GM23248 (cell line): ENCODE data around the gene TRERF1. TPM values are rescaled to one million over a fixed set of nuclear protein-coding genes. Genes with fewer than 3 reads are reported as not detected.

Source experiments
- DNase-seq: peaks from one replicate; pipeline ENCODE4 v3.0.0-alpha.2; 2015
- H2AFZ ChIP-seq: fragments of 200-600 bp; sonication (generic); 2 replicates; pipeline ENCODE4 v1.6.1; 2016; ENCODE audit warnings: antibody characterized with exemption
- H3F3A ChIP-seq: fragments of 200-600 bp; sonication (generic); 2 replicates; pipeline ENCODE4 v1.6.1; 2016; ENCODE audit warnings: mild to moderate bottlenecking, antibody characterized with exemption, mixed run types; ENCODE audit not compliant: insufficient read depth
- H3K27ac ChIP-seq: fragments of 200-600 bp; sonication (generic); 2 replicates; pipeline ENCODE4 v1.5.1; 2016; ENCODE audit warnings: mild to moderate bottlenecking
- H3K27me3 ChIP-seq: fragments of 200-600 bp; sonication (generic); replicated peaks from 2 replicates; pipeline ENCODE4 v1.6.1; 2016; ENCODE audit warnings: mild to moderate bottlenecking; ENCODE audit not compliant: insufficient read depth
- H3K36me3 ChIP-seq: fragments of 200-600 bp; sonication (generic); 2 replicates; pipeline ENCODE4 v1.6.1; 2016; ENCODE audit warnings: low read depth, mild to moderate bottlenecking
- H3K4me1 ChIP-seq: fragments of 200-600 bp; sonication (generic); 2 replicates; pipeline ENCODE4 v1.6.1; 2016; ENCODE audit warnings: mild to moderate bottlenecking; ENCODE audit not compliant: insufficient read depth
- H3K4me2 ChIP-seq: fragments of 200-600 bp; sonication (generic); one replicate; pipeline ENCODE4 v1.6.1; 2016; ENCODE audit warnings: mild to moderate bottlenecking; ENCODE audit not compliant: unreplicated experiment
- H3K4me3 ChIP-seq: fragments of 200-600 bp; sonication (generic); 2 replicates; pipeline ENCODE4 v1.5.1; 2016; ENCODE audit warnings: mild to moderate bottlenecking
- H3K79me2 ChIP-seq: fragments of 200-600 bp; sonication (generic); 2 replicates; pipeline ENCODE4 v1.6.1; 2016; ENCODE audit warnings: mild to moderate bottlenecking; ENCODE audit not compliant: insufficient read depth
- H3K9ac ChIP-seq: fragments of 200-600 bp; sonication (generic); 2 replicates; pipeline ENCODE4 v1.6.1; 2016; ENCODE audit warnings: mild to moderate bottlenecking
- H3K9me2 ChIP-seq: fragments of 200-600 bp; sonication (generic); 2 replicates; pipeline ENCODE4 v1.6.1; 2016; ENCODE audit warnings: mixed run types, mild to moderate bottlenecking, moderate library complexity; ENCODE audit not compliant: insufficient read depth
- H3K9me3 ChIP-seq: fragments of 200-600 bp; sonication (generic); one replicate; pipeline ENCODE4 v1.6.1; 2017; ENCODE audit warnings: low read depth
- H4K20me1 ChIP-seq: fragments of 200-600 bp; sonication (generic); 2 replicates; pipeline ENCODE4 v1.6.0; 2016; ENCODE audit not compliant: insufficient read depth
- EZH2 ChIP-seq: fragments of 200-600 bp; sonication (generic); IDR thresholded peaks from 2 replicates; pipeline ENCODE4 v1.6.1; 2018; ENCODE audit warnings: antibody characterized with exemption, mild to moderate bottlenecking; ENCODE audit not compliant: insufficient read depth, poor library complexity, severe bottlenecking
- EZH2phosphoT487 ChIP-seq: fragments of 200-600 bp; sonication (generic); IDR thresholded peaks from 2 replicates; pipeline ENCODE4 v1.6.1; 2018; ENCODE audit warnings: antibody characterized with exemption, moderate library complexity, mild to moderate bottlenecking, low read depth; ENCODE audit not compliant: insufficient read depth
- WGBS, 2 experiments: methylation state at CpG; one replicate each; pipeline ENCODE4 v1.1.6; 2015 to 2017; ENCODE audit warnings: low lambda C conversion rate in 2 of 2, low coverage in 1 of 2; ENCODE audit errors: missing lambda C conversion rate in 2 of 2; 5-methylcytosine and 5-hydroxymethylcytosine counted together
- in situ Hi-C: fragments of 300-500 bp; cut with MboI; formaldehyde crosslinking; loops from 2 replicates; pipeline ENCODE4 v1.15.0; 2020
- polyA plus RNA-seq: library from polyadenylated mRNA; unstranded; fragments of >200 nt; fragmentation: Nextera tagmentation; extraction: Ambion mirVana; gene quantifications from 2 replicates; pipeline ENCODE4 v1.2.1, GENCODE V29; 2016
- total RNA-seq: library from RNA; depleted of rRNA; stranded (reverse); fragments of >200 nt; shearing (Covaris generic); gene quantifications from 2 replicates; pipeline ENCODE4 v1.2.3, GENCODE V29; 2014

The TRERF1 gene
- total and polyA plus RNA-seq, 2 experiments from 2014 or later: 2.7 to 3.1 TPM

DNA sequence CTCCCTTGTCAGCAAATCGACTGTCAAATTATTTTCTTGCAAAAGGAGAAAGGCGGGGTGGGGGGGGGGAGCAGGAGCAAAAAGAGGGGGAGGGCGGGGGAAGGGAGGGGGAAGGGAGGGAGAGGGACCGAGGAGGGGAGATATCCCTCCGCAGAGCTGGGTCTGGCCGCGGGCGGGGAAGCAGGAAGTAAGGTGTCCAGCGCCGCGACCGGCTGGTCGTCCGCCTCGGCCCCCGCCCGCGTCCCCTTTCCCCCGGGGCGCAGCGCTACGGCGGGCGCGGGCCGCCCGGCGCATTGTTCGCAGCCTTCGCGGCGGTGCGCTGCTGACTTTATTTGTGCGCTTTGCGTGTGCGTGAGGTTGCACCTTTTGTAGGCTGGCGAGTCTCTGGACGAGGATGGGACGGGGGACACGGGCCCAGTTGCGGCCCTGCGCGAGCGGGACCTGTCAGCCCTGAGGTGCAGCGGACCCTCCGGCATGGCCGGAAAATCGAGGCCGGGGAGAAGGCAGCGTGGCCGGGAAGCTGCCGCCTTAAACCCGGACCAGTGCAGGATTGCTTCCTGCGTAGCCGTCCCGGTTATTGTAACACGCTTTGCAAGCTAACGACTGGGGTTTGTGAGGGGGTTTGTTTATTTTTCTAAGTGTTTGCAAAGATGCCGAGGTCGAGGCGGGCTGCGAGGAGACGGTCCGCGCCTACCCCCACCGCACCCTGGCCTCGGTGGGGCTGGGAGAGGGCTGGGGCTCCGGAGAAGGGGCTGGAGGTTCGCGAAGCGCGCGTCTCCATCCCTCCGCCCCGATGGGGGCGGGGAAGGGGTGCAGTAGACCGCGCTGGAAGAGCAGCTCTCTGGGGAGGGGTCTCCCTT is 675 bp upstream of the TRERF1 start:
- peak overlapping the region; percentile 69 for H3K27ac ChIP-seq
- WGBS, 2 experiments: 1 to 2% methylated on average over 43 to 73 of the region's 78 CpGs
- no peak for TF ChIP-seq EZH2
- no peak for TF ChIP-seq EZH2phosphoT487
- H3K79me2 ChIP-seq: peaks cover 45% of the 10 kb centered on the region
- in situ Hi-C loops: no loop called here
- peaks cover 16% of the 10 kb centered on the region for H3K4me1 ChIP-seq
- H2AFZ ChIP-seq: peak overlapping the region; percentile 88
- peak overlapping the region; percentile 82 for H3K9ac ChIP-seq
- peak overlapping the region; percentile 93 for H3K4me2 ChIP-seq
- no peaks in the 10 kb centered on the region for H3K27me3 ChIP-seq
- peak overlapping the region; percentile 89 for H3K4me3 ChIP-seq
- no peaks in the 10 kb centered on the region for H3K9me2 ChIP-seq
- no peaks in the 10 kb centered on the region for H3K9me3 ChIP-seq
- no peaks in the 10 kb centered on the region for H4K20me1 ChIP-seq
- H3F3A ChIP-seq: no peaks in the 10 kb centered on the region; the same call in none of the 2 replicates
- peak; percentile 79 for DNase-seq
- no peaks in the 10 kb centered on the region for H3K36me3 ChIP-seq

DNA sequence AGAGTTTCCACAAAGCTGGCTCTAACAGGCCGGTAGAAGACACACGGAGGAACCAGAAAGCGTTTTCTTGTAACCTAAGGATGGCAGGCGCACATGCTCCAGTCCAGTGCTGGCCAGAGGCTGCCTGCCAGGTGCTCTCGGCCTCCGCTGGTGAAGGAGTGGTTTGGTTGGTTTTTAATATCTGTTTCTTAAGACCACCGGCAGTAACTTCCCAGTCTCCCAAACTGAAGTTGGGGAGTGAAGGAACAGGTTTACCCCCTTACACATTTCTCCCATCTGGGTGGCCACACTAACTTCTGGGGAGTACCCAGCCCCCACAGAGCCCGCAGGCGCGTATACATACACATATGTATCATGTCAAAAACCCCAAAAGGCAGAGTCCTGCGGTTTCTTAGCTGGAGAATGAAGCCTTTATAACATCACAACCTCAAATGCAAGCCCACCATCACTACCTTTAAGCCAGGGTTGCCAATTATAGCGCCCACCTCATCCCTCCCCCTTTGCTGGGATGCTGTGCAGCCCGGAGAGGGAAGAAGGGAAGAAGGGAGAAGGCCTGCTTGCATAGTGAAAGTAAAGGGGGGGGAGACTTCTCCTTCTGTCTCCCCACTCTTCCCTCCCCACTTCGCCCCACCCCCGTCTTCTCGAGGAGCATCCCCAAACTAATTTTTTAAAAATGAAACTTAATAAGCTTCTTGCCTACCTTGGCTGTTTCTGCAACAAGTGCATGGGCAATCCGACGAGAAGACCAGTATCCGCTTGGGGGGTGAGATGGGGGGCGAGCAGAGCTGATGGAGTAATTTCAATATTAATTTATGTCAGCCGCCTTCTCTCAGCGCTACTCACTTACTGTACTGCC is 1.0 kb downstream of the TRERF1 start:
- H2AFZ ChIP-seq: peak overlapping the region; percentile 88
- H3K4me1 ChIP-seq: peaks cover 16% of the 10 kb centered on the region
- peak overlapping the region; percentile 5; the same call in 1 of the 2 replicates for H3K27ac ChIP-seq
- 2 to 3% methylated on average over 21 to 22 of the region's 22 CpGs for WGBS, 2 experiments
- peak; percentile 61 for DNase-seq
- H3K27me3 ChIP-seq: no peaks in the 10 kb centered on the region
- H3K9me2 ChIP-seq: no peaks in the 10 kb centered on the region
- peak overlapping the region; percentile 93 for H3K4me2 ChIP-seq
- no peaks in the 10 kb centered on the region; the same call in none of the 2 replicates for H3F3A ChIP-seq
- TF ChIP-seq EZH2phosphoT487: no peak
- no peak for TF ChIP-seq EZH2
- H3K36me3 ChIP-seq: no peaks in the 10 kb centered on the region
- no peaks in the 10 kb centered on the region for H4K20me1 ChIP-seq
- peaks cover 62% of the 10 kb centered on the region for H3K79me2 ChIP-seq
- H3K9me3 ChIP-seq: no peaks in the 10 kb centered on the region
- H3K4me3 ChIP-seq: peak overlapping the region; percentile 89
- peak overlapping the region; percentile 82 for H3K9ac ChIP-seq
- in situ Hi-C loops: no loop called here

DNA sequence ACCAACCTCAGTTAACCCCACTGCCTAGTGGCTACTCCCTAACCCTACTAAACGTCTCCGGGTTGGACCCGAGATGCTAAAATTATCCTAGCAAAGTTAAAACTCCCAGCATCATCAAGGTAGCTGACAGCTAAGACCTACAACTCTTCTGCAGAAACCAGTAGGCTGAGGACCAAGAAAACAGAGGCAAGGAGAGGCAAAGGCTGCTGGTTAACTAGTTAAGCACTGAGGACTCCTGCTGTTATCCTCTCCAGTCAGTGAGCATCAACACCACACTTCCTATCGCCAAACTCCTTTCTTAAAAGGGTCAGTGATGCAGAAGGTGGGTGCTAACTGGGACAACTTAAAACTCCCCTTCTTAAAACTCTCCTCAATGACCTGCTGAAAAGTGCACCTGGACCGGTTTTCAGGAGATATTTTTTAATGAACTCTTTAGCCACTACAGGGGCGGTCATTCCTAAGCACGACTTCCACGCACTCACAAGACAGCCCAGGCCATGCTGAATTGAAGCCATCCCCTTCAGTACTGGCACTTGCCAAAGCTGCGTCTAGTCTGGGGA is 1.7 kb downstream of the TRERF1 start:
- H3K9ac ChIP-seq: peak overlapping the region; percentile 82
- H3K4me1 ChIP-seq: peaks cover 16% of the 10 kb centered on the region
- H3K9me3 ChIP-seq: no peaks in the 10 kb centered on the region
- H3K36me3 ChIP-seq: no peaks in the 10 kb centered on the region
- WGBS, 2 experiments: 5 to 10% methylated on average over 9 of the region's 9 CpGs
- peak overlapping the region; percentile 5; the same call in 1 of the 2 replicates for H3K27ac ChIP-seq
- H4K20me1 ChIP-seq: no peaks in the 10 kb centered on the region
- peak overlapping the region; percentile 93 for H3K4me2 ChIP-seq
- no peaks in the 10 kb centered on the region; the same call in none of the 2 replicates for H3F3A ChIP-seq
- peak overlapping the region; percentile 88 for H2AFZ ChIP-seq
- H3K4me3 ChIP-seq: peak overlapping the region; percentile 89
- no peaks in the 10 kb centered on the region for H3K9me2 ChIP-seq
- in situ Hi-C loops: no loop called here
- no peaks in the 10 kb centered on the region for H3K27me3 ChIP-seq
- peaks cover 69% of the 10 kb centered on the region for H3K79me2 ChIP-seq
- peak; percentile 18 for DNase-seq
- TF ChIP-seq EZH2phosphoT487: no peak
- no peak for TF ChIP-seq EZH2
